SH-SY5Y (cell line): ENCODE results near the gene GIMAP8.

Experiments used
- GATA2 ChIP-seq: IDR thresholded peaks from 2 replicates; pipeline ENCODE4 v1.6.1; 2011; ENCODE audit warnings: mild to moderate bottlenecking, low read depth, low read length
- GATA3 ChIP-seq: IDR thresholded peaks from 2 replicates; pipeline ENCODE4 v1.6.1; 2011; ENCODE audit warnings: low read depth, mild to moderate bottlenecking, low read length, moderate library complexity

Gene GIMAP8

GRCh38 chr7:150462413-150462812 lies 12.0 kb downstream of the GIMAP8 start:
- TF ChIP-seq GATA3: no peak
- TF ChIP-seq GATA2: no peak

GRCh38 chr7:150463461-150463860 lies 13.0 kb downstream of the GIMAP8 start:
- TF ChIP-seq GATA2: no peak
- TF ChIP-seq GATA3: no peak

- no peak for TF ChIP-seq GATA3
- no peak for TF ChIP-seq GATA2
These were observed 14.5 kb downstream of the GIMAP8 start for GRCh38 chr7:150464962-150465361.

GRCh38 chr7:150465414-150465813 lies 15.0 kb downstream of the GIMAP8 start:
- TF ChIP-seq GATA2: no peak
- no peak for TF ChIP-seq GATA3

GRCh38 chr7:150466477-150466876 lies 16.0 kb downstream of the GIMAP8 start:
- TF ChIP-seq GATA3: no peak
- TF ChIP-seq GATA2: no peak

GRCh38 chr7:150468241-150468640 lies 17.8 kb downstream of the GIMAP8 start:
- TF ChIP-seq GATA3 (no peak), GATA2 (no peak)

- TF ChIP-seq GATA3 (no peak), GATA2 (no peak)
These were observed 21.5 kb downstream of the GIMAP8 start for GRCh38 chr7:150471886-150472285.

- TF ChIP-seq GATA2 (no peak), GATA3 (no peak)
These were observed 23.5 kb downstream of the GIMAP8 start for GRCh38 chr7:150473902-150474301.

GRCh38 chr7:150476285-150476684 lies 25.9 kb downstream of the GIMAP8 start:
- no peak for TF ChIP-seq GATA2
- TF ChIP-seq GATA3: no peak

- TF ChIP-seq GATA2 (no peak), GATA3 (no peak)
These were observed 26.6 kb downstream of the GIMAP8 start for GRCh38 chr7:150476819-150477631.

GRCh38 chr7:150479023-150479716 lies 28.7 kb downstream of the GIMAP8 start:
- TF ChIP-seq GATA3 (no peak), GATA2 (no peak)

GRCh38 chr7:150481186-150481920 lies 30.9 kb downstream of the GIMAP8 start:
- TF ChIP-seq GATA2: no peak
- TF ChIP-seq GATA3: no peak

GRCh38 chr7:150481922-150482321 lies 31.5 kb downstream of the GIMAP8 start:
- TF ChIP-seq GATA3: no peak
- no peak for TF ChIP-seq GATA2

GRCh38 chr7:150487625-150488024 lies 37.2 kb downstream of the GIMAP8 start:
- no peak for TF ChIP-seq GATA3
- TF ChIP-seq GATA2: no peak
